Measurements from ENCODE around the gene KLC4. TPM values are rescaled to one million over a fixed set of nuclear protein-coding genes. Genes with fewer than 3 reads are reported as not detected.

The KLC4 gene
- total and polyA plus RNA-seq, 3 donors from 2014 or later = 41.1 to 63.1 (median 49.4) TPM

DNA sequence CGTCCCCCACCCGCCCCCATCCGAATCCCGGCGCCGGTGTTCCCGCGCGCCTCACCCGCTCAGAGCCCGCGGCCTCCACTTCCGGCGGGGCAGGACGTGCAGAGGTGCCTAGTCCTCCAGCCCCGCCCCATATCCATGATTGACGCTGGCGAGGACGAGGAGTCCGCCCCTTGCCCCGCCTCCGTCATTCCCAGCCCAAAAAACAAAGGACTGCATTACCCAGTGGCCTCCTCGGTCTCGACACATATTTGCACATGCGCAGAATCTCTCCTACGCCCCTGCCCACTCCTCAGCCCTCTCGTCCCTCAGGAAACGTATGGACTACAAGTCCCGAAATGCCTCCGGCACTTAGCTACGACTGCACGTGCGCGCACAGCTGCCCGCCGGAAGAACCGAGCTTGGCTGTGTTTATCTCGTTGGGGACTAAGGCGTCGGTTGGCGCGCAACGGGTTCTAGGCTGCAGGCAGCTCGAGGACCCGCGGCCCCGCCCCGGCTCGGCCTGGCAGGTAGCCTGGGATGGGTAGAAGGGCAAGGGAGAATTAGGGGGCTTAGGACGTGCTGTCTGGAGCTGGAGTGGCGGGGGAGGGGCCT is 45.5 kb upstream of the KLC4 start, which contains the start of the genes KLHDC3 and MEA1:
TSS of gene KLHDC3 (plus strand) at position 407 of the 591 bp plus-strand sequence. CDS start 2,944 bp downstream, outside the sequence.
TSS of gene MEA1 (minus strand) at position 104 of the 591 bp plus-strand sequence. CDS start 133 bp downstream, outside the sequence.
- no peaks in the 10 kb centered on the region for H3K27me3 ChIP-seq
- intact Hi-C loops (cut with DNase I; ENCODE audit: low total_unique reads) = loop anchor here (5.0 kb wide), 1 partner anchor 128 kb away; no protein-coding TSS in a partner anchor
- no peaks in the 10 kb centered on the region for H3K36me3 ChIP-seq (ENCODE audit: low read depth, missing control alignments)
- peaks cover 32% of the 10 kb centered on the region for H3K4me1 ChIP-seq
- peak within 1 kb of the TSS; percentile 66 to 93 for H3K4me3 ChIP-seq
- WGBS, 2 donors = 0% methylated on average over 36 to 50 of the region's 51 CpGs
- peak; percentile 100 for DNase-seq
- H3K9me3 ChIP-seq = no peaks in the 10 kb centered on the region
- peak within 1 kb of the TSS; percentile 76 for H3K27ac ChIP-seq
- TF ChIP-seq POLR2A (IDR thresholded peaks at IDR 0.05) = peak; percentile 16
- TF ChIP-seq, protein P1, sequence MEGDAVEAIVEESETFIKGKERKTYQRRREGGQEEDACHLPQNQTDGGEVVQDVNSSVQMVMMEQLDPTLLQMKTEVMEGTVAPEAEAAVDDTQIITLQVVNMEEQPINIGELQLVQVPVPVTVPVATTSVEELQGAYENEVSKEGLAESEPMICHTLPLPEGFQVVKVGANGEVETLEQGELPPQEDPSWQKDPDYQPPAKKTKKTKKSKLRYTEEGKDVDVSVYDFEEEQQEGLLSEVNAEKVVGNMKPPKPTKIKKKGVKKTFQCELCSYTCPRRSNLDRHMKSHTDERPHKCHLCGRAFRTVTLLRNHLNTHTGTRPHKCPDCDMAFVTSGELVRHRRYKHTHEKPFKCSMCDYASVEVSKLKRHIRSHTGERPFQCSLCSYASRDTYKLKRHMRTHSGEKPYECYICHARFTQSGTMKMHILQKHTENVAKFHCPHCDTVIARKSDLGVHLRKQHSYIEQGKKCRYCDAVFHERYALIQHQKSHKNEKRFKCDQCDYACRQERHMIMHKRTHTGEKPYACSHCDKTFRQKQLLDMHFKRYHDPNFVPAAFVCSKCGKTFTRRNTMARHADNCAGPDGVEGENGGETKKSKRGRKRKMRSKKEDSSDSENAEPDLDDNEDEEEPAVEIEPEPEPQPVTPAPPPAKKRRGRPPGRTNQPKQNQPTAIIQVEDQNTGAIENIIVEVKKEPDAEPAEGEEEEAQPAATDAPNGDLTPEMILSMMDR (IDR thresholded peaks at IDR 0.05) = no peak

DNA sequence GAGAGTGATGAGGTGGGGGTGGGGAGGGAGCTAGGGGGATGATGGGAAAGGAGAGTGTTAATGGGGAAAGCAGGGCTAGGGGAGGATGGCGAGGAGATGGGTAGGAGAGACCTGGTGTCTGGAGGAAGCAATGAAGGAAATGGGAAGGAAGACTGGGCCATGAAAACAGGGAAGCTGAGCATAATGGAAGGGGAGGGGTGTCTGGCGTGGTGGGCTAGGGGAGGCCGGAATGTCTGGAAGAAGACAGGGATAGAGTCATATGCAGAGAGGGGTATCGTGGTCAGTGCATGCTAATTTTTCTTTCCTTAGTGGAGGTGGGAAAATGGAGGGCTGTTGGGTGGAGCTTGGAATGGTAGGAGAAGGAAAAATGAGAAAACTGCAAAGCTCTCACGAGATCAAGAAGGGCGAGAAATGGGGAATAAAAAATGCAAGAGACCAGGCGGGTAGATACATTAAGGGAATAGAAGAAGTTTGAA is 45.0 kb upstream of the KLC4 start:
- intact Hi-C loops (cut with DNase I; ENCODE audit: low total_unique reads) = loop anchor here (5.0 kb wide), 1 partner anchor 128 kb away; no protein-coding TSS in a partner anchor
- peak overlapping the region; percentile 66 to 93 for H3K4me3 ChIP-seq
- H3K4me1 ChIP-seq = peaks cover 32% of the 10 kb centered on the region
- 0 to 2% methylated on average over 7 of the region's 7 CpGs for WGBS, 2 donors
- DNase-seq = no peak
- no peak for TF ChIP-seq POLR2A (IDR thresholded peaks at IDR 0.05)
- TF ChIP-seq, protein P1 (IDR thresholded peaks at IDR 0.05) = no peak
- H3K36me3 ChIP-seq (ENCODE audit: low read depth, missing control alignments) = no peaks in the 10 kb centered on the region
- peak overlapping the region; percentile 68 to 76 for H3K27ac ChIP-seq
- no peaks in the 10 kb centered on the region for H3K9me3 ChIP-seq
- no peaks in the 10 kb centered on the region for H3K27me3 ChIP-seq

DNA sequence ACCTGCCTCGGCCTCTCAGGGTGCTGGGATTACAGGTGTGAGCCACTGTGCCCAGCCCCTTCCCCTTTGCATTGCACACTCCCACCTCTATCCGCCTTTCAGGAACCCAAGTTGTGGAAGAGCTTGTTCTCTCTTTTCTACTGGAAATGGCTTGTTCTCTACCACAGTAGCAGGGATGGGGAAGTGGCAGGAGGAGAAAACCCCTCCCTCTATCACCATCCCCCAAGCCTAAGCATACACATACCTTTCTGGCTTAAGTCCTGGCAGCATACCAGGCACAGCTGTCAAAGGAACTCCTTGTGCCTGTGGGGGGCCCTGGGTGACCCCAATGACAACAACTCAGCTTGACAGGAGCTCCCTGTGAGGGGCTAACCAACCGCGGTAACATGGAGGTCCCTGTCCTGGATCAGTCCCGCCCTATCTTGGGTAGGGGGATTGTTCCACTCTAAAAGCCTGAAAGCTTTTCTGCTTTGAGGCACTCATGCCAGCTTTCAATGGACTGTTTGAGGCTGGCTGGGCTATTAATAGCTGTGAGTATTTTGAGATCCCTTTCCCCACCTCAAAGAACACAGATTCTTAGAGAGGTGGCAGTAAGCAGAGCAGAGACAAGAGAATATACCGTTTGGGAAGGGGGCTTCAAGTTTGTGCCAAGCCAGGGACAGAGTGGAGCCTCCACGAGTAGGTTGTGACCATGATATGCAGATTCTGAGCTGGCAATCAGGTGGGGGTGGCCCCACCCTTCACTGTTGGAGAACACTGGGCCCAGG is 43.1 kb upstream of the KLC4 start:
- no peaks in the 10 kb centered on the region for H3K9me3 ChIP-seq
- H3K4me1 ChIP-seq = peaks cover 37% of the 10 kb centered on the region
- H3K27ac ChIP-seq = peak overlapping the region; percentile 3 to 21
- H3K27me3 ChIP-seq = no peaks in the 10 kb centered on the region
- WGBS, 2 donors = 58 to 60% methylated on average over 4 to 7 of the region's 7 CpGs
- no peak for TF ChIP-seq POLR2A (IDR thresholded peaks at IDR 0.05)
- TF ChIP-seq, protein P1 (IDR thresholded peaks at IDR 0.05) = no peak
- no peaks in the 10 kb centered on the region for H3K36me3 ChIP-seq (ENCODE audit: low read depth, missing control alignments)
- DNase-seq = no peak
- no peak overlapping the region for H3K4me3 ChIP-seq
- intact Hi-C loops (cut with DNase I; ENCODE audit: low total_unique reads) = no loop called here

- no peak overlapping the region for H3K4me3 ChIP-seq
- H3K36me3 ChIP-seq (ENCODE audit: low read depth, missing control alignments) = no peaks in the 10 kb centered on the region
- H3K9me3 ChIP-seq = no peaks in the 10 kb centered on the region
- DNase-seq = no peak
- TF ChIP-seq POLR2A (IDR thresholded peaks at IDR 0.05) = no peak
- TF ChIP-seq, protein P1 (IDR thresholded peaks at IDR 0.05) = no peak
- H3K27ac ChIP-seq = peak overlapping the region; percentile 3 to 21
- intact Hi-C loops (cut with DNase I; ENCODE audit: low total_unique reads) = no loop called here
- no peaks in the 10 kb centered on the region for H3K27me3 ChIP-seq
- H3K4me1 ChIP-seq = peaks cover 37% of the 10 kb centered on the region
- WGBS, 2 donors = 81 to 87% methylated on average over 3 to 12 of the region's 12 CpGs
These were observed 42.5 kb upstream of the KLC4 start for GRCh38 chr6:43016943-43017334.
